HepG2 (cell line): Measurements from ENCODE around the gene RHOV. TPM values are rescaled to one million over a fixed set of nuclear protein-coding genes. Genes with fewer than 3 reads are reported as not detected.

ENCODE experiments used
- ATAC-seq: fragments of 200-7000 bp; cut with Tn5 transposase; 3 replicates; pipeline ENCODE4 v1.9.1; 2020; ENCODE audit warnings: mild to moderate bottlenecking, moderate library complexity
- BruUV-seq: library from RNA; stranded (reverse); fragments of 400-500 nt; replicated peaks from 2 replicates; lab custom pipeline; 2021; lab: Mats Ljungman, UMichigan
- CTCF ChIA-PET: fragments of 300-600 bp; formaldehyde crosslinking; extraction: SDS; loops from one replicate; lab custom pipeline; 2021; ENCODE audit warnings: low total read pairs, inconsistent platforms, low intra/inter-chr PET ratio; lab: Yijun Ruan, JAX
- POLR2A ChIA-PET: fragments of 350-600 bp; sonication (Branson Sonifier 250); formaldehyde crosslinking; loops from one replicate; lab custom pipeline; 2020; ENCODE audit warnings: antibody characterized with exemption, inconsistent platforms; lab: Yijun Ruan, JAX
- DNase-seq: peaks from one replicate; pipeline ENCODE4 v3.0.0-alpha.2; 2015; ENCODE audit warnings: low spot score
- FAIRE-seq: peaks from 3 replicates; lab custom pipeline; 2011; peaks lifted over from hg19 to GRCh38; lab: Jason Lieb, UNC
- H2AFZ ChIP-seq: one replicate; pipeline ENCODE4 v1.6.1; 2011; ENCODE audit warnings: low read length, inconsistent platforms
- H3K27ac ChIP-seq: fragments of 300-600 bp; 3 replicates; pipeline ENCODE4 v1.8.0; 2011; ENCODE audit warnings: mixed run types, mild to moderate bottlenecking, mixed read lengths, low read length, inconsistent platforms; ENCODE audit not compliant: insufficient read depth; ENCODE audit errors: extremely low read length
- H3K27me3 ChIP-seq, 2 experiments: fragments of 200-600 bp in 1 of 2; 2 replicates in 1 of 2; 3 replicates in 1 of 2; pipeline versions ENCODE4 v1.6.0 to v1.8.0; 2011; ENCODE audit warnings: low read length in 2 of 2, mild to moderate bottlenecking in 2 of 2, moderate library complexity in 2 of 2, inconsistent platforms in 1 of 2; ENCODE audit not compliant: insufficient read depth in 2 of 2, control insufficient read depth in 1 of 2
- H3K36me3 ChIP-seq, 2 experiments: fragments of 200-600 bp in 1 of 2; replicated peaks in 1 of 2; 2 replicates in 1 of 2; 3 replicates in 1 of 2; pipeline versions ENCODE4 v1.5.1 to v1.8.0; 2011; ENCODE audit warnings: low read length in 2 of 2, inconsistent platforms in 1 of 2; ENCODE audit not compliant: insufficient read depth in 2 of 2, control insufficient read depth in 1 of 2
- H3K4me1 ChIP-seq: 2 replicates; pipeline ENCODE4 v1.5.1; 2012; ENCODE audit warnings: low read length, inconsistent platforms; ENCODE audit not compliant: insufficient read depth
- H3K4me2 ChIP-seq: 2 replicates; pipeline ENCODE4 v1.6.0; 2011; ENCODE audit warnings: low read depth, low read length, inconsistent platforms
- H3K4me3 ChIP-seq, 3 experiments: fragments of 200-600 bp in 1 of 3; sonication (generic), shearing (Covaris generic) in 1 of 3; replicated peaks in 1 of 3; 2 replicates each; pipeline ENCODE4 v1.5.1; 2011 to 2016; ENCODE audit warnings: low read length in 3 of 3, inconsistent platforms in 2 of 3, low read depth in 2 of 3, mild to moderate bottlenecking in 2 of 3, control low read depth in 1 of 3, mixed read lengths in 1 of 3; ENCODE audit not compliant: insufficient read depth in 1 of 3
- H3K79me2 ChIP-seq: one replicate; pipeline ENCODE4 v1.6.1; 2011; ENCODE audit warnings: low read length, inconsistent platforms; ENCODE audit not compliant: insufficient read depth
- H3K9ac ChIP-seq: 2 replicates; pipeline ENCODE4 v1.6.0; 2011; ENCODE audit warnings: mild to moderate bottlenecking, low read depth, low read length, inconsistent platforms; ENCODE audit not compliant: insufficient read depth
- H3K9me3 ChIP-seq: 2 replicates; pipeline ENCODE4 v1.5.1; 2012; ENCODE audit warnings: mild to moderate bottlenecking, low read length
- H4K20me1 ChIP-seq: 2 replicates; pipeline ENCODE4 v1.6.0; 2011; ENCODE audit warnings: inconsistent platforms, mild to moderate bottlenecking, low read length, moderate library complexity; ENCODE audit not compliant: insufficient read depth
- ATAD3A ChIP-seq: sonication (generic); formaldehyde crosslinking; IDR thresholded peaks from 2 replicates; pipeline ENCODE4 v1.4.0; 2020; ENCODE audit warnings: missing genetic modification reagents
- ELF4 ChIP-seq: sonication (generic); formaldehyde crosslinking; IDR thresholded peaks from 2 replicates; pipeline ENCODE4 v1.5.0; 2020; ENCODE audit warnings: missing genetic modification reagents, mild to moderate bottlenecking, moderate library complexity, borderline replicate concordance
- HDAC2 ChIP-seq: sonication (generic); formaldehyde crosslinking; IDR thresholded peaks from 2 replicates; pipeline ENCODE4 v1.4.0; 2020; ENCODE audit warnings: missing genetic modification reagents
- HNF4A ChIP-seq: sonication (generic); formaldehyde crosslinking; IDR thresholded peaks from 2 replicates; pipeline ENCODE4 v1.4.0; 2020; ENCODE audit warnings: missing genetic modification reagents
- HNRNPK ChIP-seq: fragments of 200-400 bp; formaldehyde crosslinking; IDR thresholded peaks from 2 replicates; pipeline ENCODE4 v1.6.1; 2018; ENCODE audit warnings: low read length, low read depth, moderate library complexity, mild to moderate bottlenecking; ENCODE audit not compliant: poor library complexity, severe bottlenecking
- KDM1A ChIP-seq: IDR thresholded peaks from 2 replicates; pipeline ENCODE4 v1.6.1; 2016; ENCODE audit warnings: missing compliant biosample characterization
- RCOR2 ChIP-seq: IDR thresholded peaks from 2 replicates; pipeline ENCODE4 v1.6.1; 2016; ENCODE audit warnings: missing biosample characterization, missing genetic modification reagents
- SMYD3 ChIP-seq: sonication (generic); formaldehyde crosslinking; IDR thresholded peaks from 2 replicates; pipeline ENCODE4 v1.8.1; 2023; ENCODE audit warnings: mild to moderate bottlenecking, missing genetic modification reagents
- WIZ ChIP-seq: sonication (generic); formaldehyde crosslinking; IDR thresholded peaks from 2 replicates; pipeline ENCODE4 v1.5.1; 2020; ENCODE audit warnings: mild to moderate bottlenecking, missing genetic modification reagents
- ZFP36 ChIP-seq: fragments of 150-350 bp; IDR thresholded peaks from 2 replicates; pipeline ENCODE4 v1.6.1; 2018; ENCODE audit warnings: borderline replicate concordance, low read length, low read depth; ENCODE audit not compliant: partially characterized antibody
- ZFP91 ChIP-seq: sonication (generic); formaldehyde crosslinking; IDR thresholded peaks from 2 replicates; pipeline ENCODE4 v1.9.0; 2022; ENCODE audit warnings: missing genetic modification reagents, mild to moderate bottlenecking, borderline replicate concordance
- ZMYM3 ChIP-seq: sonication (generic); formaldehyde crosslinking; IDR thresholded peaks from 2 replicates; pipeline ENCODE4 v1.5.1; 2020; ENCODE audit warnings: mild to moderate bottlenecking, missing genetic modification reagents
- ZNF256 ChIP-seq: sonication (generic); formaldehyde crosslinking; conservative IDR thresholded peaks from 2 replicates; pipeline ENCODE4 v1.4.0; 2020; ENCODE audit warnings: missing genetic modification reagents
- ZNF335 ChIP-seq: sonication (generic); formaldehyde crosslinking; IDR thresholded peaks from 2 replicates; pipeline ENCODE4 v1.4.0; 2020; ENCODE audit warnings: missing genetic modification reagents
- ZNF768 ChIP-seq: sonication (generic); formaldehyde crosslinking; IDR thresholded peaks from 2 replicates; pipeline ENCODE4 v1.4.0; 2020; ENCODE audit warnings: missing genetic modification reagents
- ZNF770 ChIP-seq: sonication (generic); formaldehyde crosslinking; IDR thresholded peaks from 2 replicates; pipeline ENCODE4 v1.5.0; 2020; ENCODE audit warnings: mild to moderate bottlenecking, missing genetic modification reagents
- WGBS: methylation state at CpG from one replicate; pipeline ENCODE4 v1.1.6; 2017; ENCODE audit warnings: low lambda C conversion rate; 5-methylcytosine and 5-hydroxymethylcytosine counted together
- in situ Hi-C: cut with HindIII; loops from 2 replicates; pipeline ENCODE4 v1.10.0; 2017; ENCODE audit warnings: low pct_unique_long_range_greater_than_20kb; ENCODE audit not compliant: extremely low pct_ligation_motif_present
- intact Hi-C: fragments of 100-400 bp; cut with micrococcal nuclease; formaldehyde crosslinking; loops from one replicate; pipeline ENCODE4 v1.10.0; 2022; ENCODE audit not compliant: unreplicated experiment
- polyA plus RNA-seq, 8 experiments: library from polyadenylated mRNA; depleted of rRNA in 3 of 8; stranded (reverse) in 7 of 8; unstranded in 1 of 8; fragments of >200 nt; fragmentation: Illumina TruSeq in 4 of 8; extraction: Trizol in 4 of 8; gene quantifications; 2 replicates each; pipeline versions ENCODE4 v1.2.1 to v1.2.3, GENCODE V29; 2011 to 2016; ENCODE audit warnings: low read depth in 4 of 8, missing spikeins in 1 of 8, mixed read lengths in 1 of 8; ENCODE audit not compliant: insufficient read depth in 1 of 8
- total RNA-seq, 5 experiments: library from RNA; depleted of rRNA; stranded (reverse); fragments of >200 nt; fragmentation: Illumina TruSeq; extraction: Trizol; gene quantifications; 2 replicates each; pipeline ENCODE4 v1.2.3, GENCODE V29; 2016; ENCODE audit warnings: low read depth in 1 of 5

The RHOV gene
- total and polyA plus RNA-seq, 2 of the 13 experiments (the other 11 are each of a cell fraction or from before 2014, with no cell fraction given), result 0.17 to 0.18 TPM

GRCh38 chr15:40863660-40864270 lies 10.3 kb downstream of the RHOV start:
- no peaks in the 10 kb centered on the region for H3K36me3 ChIP-seq
- TF ChIP-seq ZNF256 (CRISPR knock-in tag), result no peak
- no peak for TF ChIP-seq HNRNPK
- TF ChIP-seq HDAC2 (CRISPR knock-in tag), result 0 out of 2 replicates have a peak, but pooled peaks have one; percentile 22
- TF ChIP-seq RCOR2, result peak; percentile 67; the same call in 1 of the 2 replicates
- TF ChIP-seq ELF4, result no peak
- TF ChIP-seq KDM1A (CRISPR knock-in tag), result 0 out of 2 replicates have a peak, but pooled peaks have one; percentile 42
- TF ChIP-seq HNF4A (CRISPR knock-in tag), result peak; percentile 5; the same call in 1 of the 2 replicates
- no peak for TF ChIP-seq ZNF335 (CRISPR knock-in tag)
- peak; percentile 79 for TF ChIP-seq ZMYM3 (CRISPR knock-in tag)
- peak; percentile 73; the same call in 1 of the 2 replicates for TF ChIP-seq ZNF770 (CRISPR knock-in tag)
- no peak for TF ChIP-seq ATAD3A
- peak; percentile 100 for TF ChIP-seq ZNF768 (CRISPR knock-in tag)
- TF ChIP-seq SMYD3 (CRISPR knock-in tag), result no peak
- peak; percentile 34 for TF ChIP-seq ZFP36
- TF ChIP-seq ZFP91 (CRISPR knock-in tag), result peak; percentile 15; the same call in 1 of the 2 replicates
- TF ChIP-seq WIZ, result no peak
- in situ Hi-C loops (no loop called here), intact Hi-C loops (no loop called here)
- no peak overlapping the region; a peak in 1 of 6 replicates for H3K4me3 ChIP-seq
- FAIRE-seq (no peak), DNase-seq (no peak), ATAC-seq (no peak; the same call in 2 of the 3 replicates)
- H3K4me2 ChIP-seq, result peak overlapping the region; percentile 53
- H3K27me3 ChIP-seq, result no peaks in the 10 kb centered on the region
- no TSS peak for BruUV-seq
- H3K4me1 ChIP-seq, result peaks cover 59% of the 10 kb centered on the region
- no peak overlapping the region for H2AFZ ChIP-seq
- ChIA-PET POLR2A (interaction anchor here (0.6 to 1.8 kb wide), 3 partner anchors 17 to 395 kb away, joined by 3 to 5 read pairs (median 3); no protein-coding TSS in a partner anchor), CTCF (no interaction called here)
- no peaks in the 10 kb centered on the region for H3K9me3 ChIP-seq
- no peak overlapping the region for H3K9ac ChIP-seq
- no peak overlapping the region for H3K27ac ChIP-seq
- WGBS, result 0% methylated on average over 3 of the region's 4 CpGs
- no peaks in the 10 kb centered on the region for H4K20me1 ChIP-seq
- H3K79me2 ChIP-seq, result no peaks in the 10 kb centered on the region
